Hematopoietic multipotent progenitor cell treated with erythropoietin and hydrocortisone succinate and interleukin-3 and kit ligand, for 4 days (in vitro differentiated cells): Measurements from ENCODE around the gene SLC6A19.
A peak's percentile ranks its signal among the peaks of the same experiment; 100 is the strongest.
"Not testable (repeated sequence)": the region's sequence is repeated elsewhere in the genome, so short reads cannot be mapped to it uniquely, and the experiment has no call there.

Source experiments
- DNase-seq: peaks from one replicate; pipeline ENCODE4 v3.0.0-alpha.2; 2015

The SLC6A19 gene

GRCh38 chr5:1226231-1226630 is 24.8 kb downstream of the SLC6A19 start:
- no peak for DNase-seq

GRCh38 chr5:1226839-1227581 is 25.6 kb downstream of the SLC6A19 start:
- DNase-seq = no peak

- DNase-seq = no peak
Measured at GRCh38 chr5:1227667-1228066, 26.3 kb downstream of the SLC6A19 start.

GRCh38 chr5:1228120-1228519 is 26.7 kb downstream of the SLC6A19 start:
- DNase-seq = no peak

GRCh38 chr5:1229023-1229422 is 27.6 kb downstream of the SLC6A19 start:
- not testable (repeated sequence) for DNase-seq

GRCh38 chr5:1229822-1230221 is 28.4 kb downstream of the SLC6A19 start:
- DNase-seq = no peak

- no peak for DNase-seq
Measured at GRCh38 chr5:1230551-1230950, 29.2 kb downstream of the SLC6A19 start.

- DNase-seq = no peak
Measured at GRCh38 chr5:1231354-1231905, 30.0 kb downstream of the SLC6A19 start.

GRCh38 chr5:1232780-1233179 is 31.4 kb downstream of the SLC6A19 start:
- DNase-seq = no peak

GRCh38 chr5:1235379-1235778 is 34.0 kb downstream of the SLC6A19 start:
- no peak for DNase-seq

GRCh38 chr5:1235838-1236237 is 34.4 kb downstream of the SLC6A19 start:
- DNase-seq = no peak

- DNase-seq = no peak
Measured at GRCh38 chr5:1239505-1240251, 38.3 kb downstream of the SLC6A19 start.

- DNase-seq = no peak
Measured at GRCh38 chr5:1240496-1241260, 39.3 kb downstream of the SLC6A19 start.

- no peak for DNase-seq
Measured at GRCh38 chr5:1241509-1242080, 40.2 kb downstream of the SLC6A19 start.

- no peak for DNase-seq
Measured at GRCh38 chr5:1242733-1243486, 41.5 kb downstream of the SLC6A19 start.

GRCh38 chr5:1243487-1244130 is 42.2 kb downstream of the SLC6A19 start:
- no peak for DNase-seq

GRCh38 chr5:1244255-1244654 is 42.9 kb downstream of the SLC6A19 start:
- DNase-seq = no peak

GRCh38 chr5:1244976-1245375 is 43.6 kb downstream of the SLC6A19 start:
- DNase-seq = no peak

- DNase-seq = no peak
Measured at GRCh38 chr5:1245905-1246576, 44.6 kb downstream of the SLC6A19 start.

- DNase-seq = peak; percentile 61
Measured at GRCh38 chr5:1246711-1247431, 45.5 kb downstream of the SLC6A19 start.
